Pulmonary artery endothelial cell (primary cell): ENCODE measurements around the gene PRUNE2. TPM values are rescaled to one million over a fixed set of nuclear protein-coding genes. Genes with fewer than 3 reads are reported as not detected.
"Not testable (repeated sequence)": the region's sequence is repeated elsewhere in the genome, so short reads cannot be mapped to it uniquely, and the experiment has no call there.

Experiments used
- DNase-seq: peaks from one replicate; pipeline ENCODE4 v3.0.0-alpha.2; 2011; ENCODE audit warnings: low read depth, low spot score
- total RNA-seq: library from RNA; depleted of rRNA; stranded (reverse); fragments of >200 nt; gene quantifications from 2 replicates; pipeline ENCODE4 v1.2.3, GENCODE V29; 2014

The PRUNE2 gene
- 8.4 and 21.2 TPM in 2 replicates for total RNA-seq

- DNase-seq, result peak; percentile 3
These were observed at the start of gene PRUNE2 for GRCh38 chr9:76905791-76906646. TSS of gene PRUNE2 (minus strand) at chr9:76906114. CDS start at chr9:76905963, 151 bp downstream.

GRCh38 chr9:76955406-76955805 is 49.5 kb upstream of the PRUNE2 start:
- DNase-seq, result not testable (repeated sequence)

DNA sequence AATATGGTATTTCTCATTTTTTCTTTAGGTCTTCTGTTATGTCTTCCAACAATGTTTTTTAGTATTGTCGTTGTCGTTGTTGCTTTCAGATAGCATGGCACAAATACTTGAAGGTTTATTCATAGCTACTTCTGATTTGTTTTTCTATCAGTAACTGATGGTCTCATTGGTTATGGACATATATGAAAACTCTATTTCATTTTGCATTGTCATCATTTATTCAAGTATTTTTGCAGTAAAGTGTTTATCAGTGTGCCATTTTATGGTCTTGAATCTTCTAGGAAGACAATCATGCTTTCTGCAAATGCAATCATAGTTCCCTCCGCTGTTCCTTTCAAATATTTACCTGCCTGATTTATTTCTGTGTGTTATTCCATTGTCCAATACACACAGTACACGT is 44.0 kb upstream of the PRUNE2 start:
- no peak for DNase-seq

DNA sequence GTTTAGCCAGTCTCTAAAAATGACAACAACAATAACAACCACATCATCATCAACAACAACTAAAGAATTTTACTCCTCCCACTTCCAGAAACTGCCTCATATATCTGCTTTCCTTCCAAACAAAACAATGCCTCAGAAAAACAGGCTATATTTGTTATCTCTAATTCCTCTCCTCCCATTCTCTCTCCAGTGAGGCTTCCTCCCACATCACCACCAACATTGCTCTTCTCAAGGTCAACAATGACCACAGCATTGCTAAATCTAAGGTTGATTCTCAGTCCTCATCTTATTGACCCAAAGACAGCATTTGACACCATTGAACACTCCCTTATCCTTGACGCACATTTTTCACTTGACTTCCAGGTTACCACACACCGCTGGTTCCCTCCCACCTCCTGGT is 38.1 kb upstream of the PRUNE2 start:
- no peak for DNase-seq

DNA sequence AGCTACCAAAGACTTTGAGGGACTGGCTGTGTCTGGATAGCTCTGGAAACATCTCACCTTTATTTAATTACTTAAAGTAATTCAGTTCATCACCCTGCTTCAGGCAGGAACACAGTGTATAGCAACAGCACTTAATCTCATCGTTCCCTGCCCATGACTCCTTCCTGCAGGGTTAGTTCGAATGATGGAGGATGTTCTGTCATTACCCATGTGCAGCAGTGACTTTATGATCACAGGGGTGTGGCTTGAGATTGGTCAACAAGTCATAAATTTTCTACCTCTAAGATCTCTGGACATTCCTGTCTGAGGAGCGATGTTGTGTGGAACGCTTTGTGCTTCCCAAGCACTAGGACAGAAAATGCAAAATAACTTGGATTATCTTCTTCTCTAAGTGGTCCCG is 37.1 kb upstream of the PRUNE2 start:
- DNase-seq, result no peak

DNA sequence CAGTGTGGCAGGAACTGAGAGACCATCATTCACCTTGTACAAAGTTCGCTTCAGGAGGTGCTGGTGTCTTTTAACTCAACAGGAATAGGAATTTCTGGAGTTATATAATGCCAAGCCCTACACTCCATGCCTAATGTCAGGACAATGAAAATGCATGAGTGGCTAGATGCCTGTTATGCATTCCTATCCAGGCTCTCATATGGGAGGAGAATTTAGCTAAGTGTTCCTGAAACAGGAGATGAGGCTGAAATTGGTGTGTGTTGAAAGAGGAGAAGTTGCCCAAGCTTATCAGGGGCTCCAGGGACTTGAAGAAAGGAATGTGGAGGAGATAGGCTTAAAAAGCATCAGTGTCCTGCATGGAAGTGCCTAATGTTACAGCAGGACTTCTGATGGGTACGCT is 26.8 kb upstream of the PRUNE2 start:
- DNase-seq, result no peak

DNA sequence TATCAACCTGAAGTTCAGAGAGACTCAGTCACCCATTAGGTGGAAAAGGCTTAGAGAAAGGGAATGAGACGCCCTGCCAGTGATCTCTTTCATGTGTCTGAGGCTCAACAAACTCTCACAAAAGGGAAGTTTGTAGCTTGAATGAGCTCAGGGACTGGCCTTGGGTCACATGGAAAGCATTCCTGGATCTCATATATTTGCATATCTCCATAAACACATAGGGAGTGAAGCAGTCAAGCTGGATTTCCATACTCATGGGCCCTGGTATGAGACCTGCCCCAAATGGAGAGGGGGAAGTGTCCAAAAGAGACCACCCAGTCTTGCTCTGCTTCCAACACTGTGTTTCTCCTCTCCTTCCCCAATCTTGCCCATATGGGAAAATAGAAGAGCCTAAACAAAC is 26.4 kb upstream of the PRUNE2 start:
- no peak for DNase-seq

GRCh38 chr9:76927540-76928240 is 21.8 kb upstream of the PRUNE2 start:
- DNase-seq, result no peak

DNA sequence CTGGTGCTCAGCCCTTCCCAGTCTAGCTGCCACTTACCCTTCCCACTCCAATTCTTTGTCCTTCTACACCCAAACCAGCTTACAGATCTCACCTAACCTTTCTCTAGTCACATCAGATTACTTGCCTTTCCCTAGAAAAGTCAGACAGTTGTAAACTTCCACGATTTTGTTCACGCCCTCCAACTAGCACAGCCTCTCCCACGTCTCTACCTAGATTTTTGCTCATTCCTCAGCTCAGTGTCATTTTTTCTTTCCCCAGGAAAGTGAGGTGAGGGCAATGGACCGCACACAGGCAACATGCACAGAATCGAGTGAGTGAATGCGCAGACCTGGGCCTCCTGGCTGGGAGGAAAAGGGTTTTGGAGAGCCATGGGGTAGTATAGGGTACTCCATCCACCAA is 20.9 kb upstream of the PRUNE2 start:
- DNase-seq, result no peak

GRCh38 chr9:76926324-76926741 is 20.4 kb upstream of the PRUNE2 start:
- no peak for DNase-seq

GRCh38 chr9:76921165-76921564 is 15.3 kb upstream of the PRUNE2 start:
- no peak for DNase-seq

DNA sequence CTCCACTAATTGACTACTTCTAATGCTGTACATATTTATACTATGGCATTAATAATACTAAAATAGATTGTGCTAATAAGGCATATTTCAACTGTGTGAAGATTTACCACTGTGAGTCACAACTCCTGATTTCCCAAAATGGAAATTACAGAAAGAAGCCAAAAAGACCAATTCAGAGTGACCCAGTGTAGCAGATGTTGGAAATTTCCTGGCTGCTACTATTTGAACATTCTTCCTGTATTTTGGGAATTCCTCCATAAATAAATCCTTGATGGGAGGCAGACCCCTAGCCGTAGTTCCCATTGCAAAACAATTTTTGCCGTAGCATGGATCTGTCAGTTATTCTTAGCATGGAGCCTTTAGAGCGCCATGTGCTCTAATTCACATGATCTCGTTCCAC is 11.4 kb upstream of the PRUNE2 start:
- DNase-seq, result no peak

DNA sequence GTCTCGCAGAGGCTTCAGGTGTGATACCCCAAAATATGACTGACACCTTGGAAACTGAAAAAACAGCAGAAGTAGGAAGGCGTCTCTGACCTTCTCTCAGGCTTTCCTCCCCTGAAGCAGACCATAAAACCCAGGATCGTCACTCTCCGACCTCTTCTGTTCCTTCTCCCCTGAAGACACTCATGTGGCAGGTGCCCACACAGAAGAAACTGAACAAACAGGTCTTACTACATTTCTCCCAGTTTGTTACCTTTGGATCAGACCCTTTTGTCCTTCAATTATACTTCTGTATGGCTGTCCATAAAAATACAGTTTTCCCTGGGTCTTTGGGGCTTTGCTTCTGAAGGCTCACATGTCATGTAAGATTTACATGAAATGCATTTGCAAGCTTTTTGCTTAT is 10.3 kb upstream of the PRUNE2 start:
- DNase-seq, result no peak

DNA sequence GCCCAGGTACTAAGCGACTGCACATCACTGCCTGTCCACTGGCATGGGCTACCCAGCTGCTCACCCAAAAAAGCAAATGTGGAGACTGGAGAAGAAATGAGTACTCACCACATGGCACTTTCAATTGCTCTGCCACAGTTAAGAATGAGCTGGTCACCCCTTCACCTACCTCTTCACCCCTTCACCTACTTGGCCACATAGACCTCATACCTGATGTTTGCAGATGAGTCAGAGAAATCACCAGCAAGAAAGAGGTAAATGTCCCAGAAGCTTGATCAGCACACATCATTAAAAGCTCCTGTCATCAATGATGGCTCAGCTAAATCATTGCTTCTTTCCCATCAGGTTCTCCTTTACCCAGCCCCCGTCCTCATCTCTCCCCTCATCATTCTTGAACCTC is 7.6 kb upstream of the PRUNE2 start:
- no peak for DNase-seq

GRCh38 chr9:76912636-76913275 is 6.8 kb upstream of the PRUNE2 start:
- no peak for DNase-seq

DNA sequence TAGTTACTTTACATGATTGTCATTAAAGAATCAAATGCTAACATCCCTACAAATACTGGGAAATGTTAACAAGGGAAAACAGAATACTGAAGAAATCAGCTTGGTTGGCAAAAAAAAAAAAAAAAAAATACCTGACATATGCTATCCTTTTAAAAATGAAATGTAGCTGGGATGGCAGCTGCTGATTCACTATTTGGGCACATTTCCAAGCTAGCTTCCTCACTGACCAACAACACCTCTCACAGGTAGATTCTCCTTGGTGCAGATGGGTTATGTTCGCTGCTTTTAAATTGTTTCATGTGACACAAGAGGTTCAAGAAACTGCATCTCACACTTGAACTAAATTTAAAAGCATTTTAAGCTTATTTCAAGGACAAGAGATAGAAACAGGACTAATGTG is 6.1 kb upstream of the PRUNE2 start:
- DNase-seq, result no peak

DNA sequence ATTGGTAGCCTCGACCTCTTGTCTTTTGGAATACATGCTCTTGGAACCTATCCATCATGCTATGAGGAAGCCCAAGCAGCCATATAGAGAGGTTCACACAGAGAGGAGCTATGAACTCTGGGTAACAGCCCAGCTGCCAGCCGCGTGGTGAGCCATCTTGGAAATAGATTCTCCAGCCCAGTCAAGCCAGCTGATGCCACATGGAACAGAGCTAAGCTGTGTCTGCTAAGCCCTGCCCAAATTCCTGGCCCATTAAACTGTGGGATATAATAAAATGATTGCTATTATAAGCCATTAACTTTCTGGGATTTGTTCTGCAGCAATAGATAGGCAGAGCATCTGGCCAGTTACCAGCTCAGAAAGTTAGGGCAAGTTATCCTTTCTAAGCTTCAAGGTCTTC is 4.9 kb upstream of the PRUNE2 start:
- no peak for DNase-seq

GRCh38 chr9:76906647-76906975 is 697 bp upstream of the PRUNE2 start:
- no peak for DNase-seq

DNA sequence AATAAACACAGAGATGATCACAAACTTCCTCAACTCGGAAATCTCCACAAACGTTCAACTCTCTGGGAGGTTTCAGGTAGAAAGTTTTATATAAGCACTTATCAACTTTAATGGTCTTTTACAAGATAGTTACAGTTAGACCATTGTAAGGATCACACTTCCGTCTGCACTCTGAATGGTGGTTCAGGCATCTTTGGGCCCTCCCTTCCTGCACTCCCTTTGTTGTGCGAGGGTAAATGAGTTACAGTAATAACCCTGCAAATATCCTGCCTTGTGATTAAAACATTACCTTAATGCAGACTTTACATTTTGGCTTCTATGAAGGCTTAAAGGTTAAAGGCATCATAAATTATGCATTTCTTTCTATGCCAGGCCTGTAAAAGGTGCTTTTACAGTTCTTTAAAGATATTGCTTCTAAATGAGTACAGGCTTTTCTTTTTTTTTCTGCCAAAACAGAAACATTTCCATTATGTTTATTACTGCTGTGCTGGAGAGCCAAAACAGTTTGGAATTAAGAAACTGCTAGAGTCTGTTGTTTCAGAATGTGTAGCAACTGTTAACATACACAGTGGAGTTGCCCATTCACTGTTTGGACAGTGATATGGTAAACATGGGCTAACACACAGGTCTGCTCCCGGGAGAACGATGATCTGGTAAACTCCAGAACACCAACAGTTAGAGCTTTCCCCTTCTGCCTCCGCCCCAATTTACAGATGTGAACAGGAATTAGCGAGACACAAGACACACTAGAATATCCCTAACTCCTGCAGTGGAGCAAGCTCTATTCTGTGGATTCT is 1.1 kb downstream of the PRUNE2 start:
- no peak for DNase-seq

- DNase-seq, result no peak
These were observed 3.5 kb downstream of the PRUNE2 start for GRCh38 chr9:76902395-76902794.

- DNase-seq, result no peak
These were observed 4.1 kb downstream of the PRUNE2 start for GRCh38 chr9:76901801-76902200.
